ENCODE measurements around the gene TLE5.
"Not testable (repeated sequence)": the region's sequence is repeated elsewhere in the genome, so short reads cannot be mapped to it uniquely, and the experiment has no call there.

The TLE5 gene

GRCh38 chr19:3095441-3096191 is 33.3 kb upstream of the TLE5 start:
- no peak for DNase-seq

DNA sequence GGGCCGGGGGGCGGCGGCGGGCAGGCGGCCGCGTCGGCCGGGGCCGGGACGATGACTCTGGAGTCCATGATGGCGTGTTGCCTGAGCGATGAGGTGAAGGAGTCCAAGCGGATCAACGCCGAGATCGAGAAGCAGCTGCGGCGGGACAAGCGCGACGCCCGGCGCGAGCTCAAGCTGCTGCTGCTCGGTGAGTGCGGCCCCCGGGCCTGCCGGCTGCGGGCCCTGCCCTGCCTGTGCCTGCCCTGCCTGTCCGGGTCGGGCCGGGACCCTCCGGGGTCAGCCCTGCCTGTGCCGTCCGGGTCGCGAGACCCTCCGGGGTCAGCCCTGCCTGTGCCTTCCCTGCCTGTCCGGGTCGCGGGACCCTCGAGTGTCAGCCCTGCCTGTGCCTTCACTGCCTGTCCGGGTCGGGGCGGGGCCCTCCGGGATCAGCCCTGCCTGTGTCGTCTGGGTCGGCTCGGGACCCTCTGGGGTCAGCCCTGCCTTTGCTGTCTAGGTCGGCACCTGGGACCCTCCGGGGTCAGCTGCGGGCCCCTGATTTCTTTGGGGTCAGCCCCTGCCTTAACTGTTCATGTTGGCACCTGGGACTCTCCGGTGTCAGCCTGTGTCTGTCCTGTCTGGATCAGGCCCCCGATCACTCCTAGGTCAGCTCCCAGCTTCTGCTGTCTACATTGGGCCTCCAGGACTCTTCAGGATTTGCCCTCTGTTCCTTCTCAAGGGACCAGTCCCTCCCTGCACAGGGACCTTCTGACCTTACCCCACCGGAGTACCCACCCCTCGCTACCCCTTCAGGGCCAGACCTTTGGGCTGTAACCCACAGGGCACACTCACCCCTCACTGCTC is 32.5 kb upstream of the TLE5 start:
- no peak for DNase-seq

DNA sequence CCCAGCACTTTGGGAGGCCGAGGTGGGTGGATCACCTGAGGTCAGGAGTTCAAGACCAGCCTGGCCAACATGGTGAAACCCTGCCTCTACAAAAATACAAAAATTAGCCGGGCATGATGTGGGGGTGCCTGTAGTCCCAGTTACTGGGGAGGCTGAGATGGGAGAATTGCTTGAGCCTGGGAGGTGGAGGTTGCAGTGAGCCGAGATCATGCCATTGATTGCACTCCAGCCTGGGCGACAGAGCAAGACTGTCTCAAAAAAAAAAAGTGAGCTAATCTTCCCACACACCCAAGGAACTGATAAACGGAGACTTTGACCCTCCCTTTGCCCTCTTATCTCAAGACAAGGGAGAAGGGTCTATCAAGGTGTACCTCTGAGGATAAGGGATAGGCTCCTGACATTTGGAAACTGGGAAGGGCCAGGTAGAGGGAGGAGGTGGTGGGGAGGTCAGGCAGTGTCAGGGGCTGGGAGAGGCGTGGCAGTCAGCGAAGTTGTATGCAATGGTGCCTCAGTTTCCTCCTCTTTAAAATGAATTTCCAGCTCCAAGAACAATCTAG is 27.1 kb upstream of the TLE5 start:
- DNase-seq: not testable (repeated sequence)

DNA sequence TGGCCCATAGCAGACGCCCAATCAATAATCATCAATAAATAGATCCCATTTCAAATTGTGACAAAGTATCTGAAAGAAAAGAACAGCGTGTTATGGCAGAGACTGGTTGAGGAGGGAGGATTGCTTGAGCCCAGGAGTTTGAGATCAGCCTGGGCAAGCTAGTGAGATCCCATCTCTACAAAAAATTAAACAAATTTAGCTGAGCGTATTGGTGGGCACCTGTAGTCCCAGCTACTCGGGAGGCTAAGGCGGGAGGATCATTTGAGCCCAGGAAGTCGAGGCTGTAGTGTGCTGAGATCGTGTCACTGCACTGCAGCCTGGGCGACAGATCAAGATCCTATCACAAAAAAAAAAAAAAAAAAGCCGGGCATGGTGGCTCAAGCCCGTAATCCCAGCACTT is 25.5 kb upstream of the TLE5 start:
- DNase-seq: no peak

DNA sequence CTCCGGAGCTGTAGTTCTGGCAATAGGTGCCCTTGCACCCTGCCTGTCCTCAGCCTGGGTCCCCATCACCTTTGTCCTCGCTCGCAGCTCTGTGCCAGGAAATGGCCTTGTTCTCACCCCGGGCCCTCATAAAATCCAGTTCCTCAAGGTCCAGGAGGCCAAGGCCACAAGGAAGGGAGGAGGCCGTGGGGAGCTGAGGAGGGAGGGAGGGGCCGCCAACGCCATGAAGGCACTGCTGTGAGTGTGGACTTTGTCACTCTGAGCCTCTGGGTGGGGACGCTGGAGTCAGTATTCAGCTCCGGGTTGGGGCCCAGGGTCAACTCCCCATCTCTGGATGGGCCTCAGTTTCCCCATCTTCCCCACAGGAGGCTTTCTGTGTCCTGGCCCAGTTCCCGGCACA is 22.6 kb upstream of the TLE5 start:
- no peak for DNase-seq

DNA sequence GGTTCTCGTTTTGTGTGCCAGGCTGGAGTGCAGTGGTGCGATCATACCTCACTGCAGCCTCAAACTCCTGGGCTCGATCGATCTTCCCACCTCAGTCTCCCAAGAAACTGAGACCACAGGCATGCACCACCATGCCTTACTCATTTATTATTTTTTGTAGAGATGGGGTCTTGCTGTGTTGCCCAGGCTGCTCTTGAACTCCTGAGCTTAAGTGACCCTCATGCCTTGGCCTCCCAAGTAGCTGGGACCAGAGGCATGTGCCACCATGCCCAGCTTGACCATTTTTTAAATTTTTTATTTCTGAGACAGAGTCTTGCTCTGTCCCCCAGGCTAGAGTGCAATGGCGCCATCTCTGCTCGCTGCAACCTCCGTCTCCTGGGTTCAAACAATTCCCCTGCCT is 21.7 kb upstream of the TLE5 start:
- DNase-seq: no peak

- DNase-seq: no peak
These were observed 20.0 kb upstream of the TLE5 start for GRCh38 chr19:3082331-3082730.

DNA sequence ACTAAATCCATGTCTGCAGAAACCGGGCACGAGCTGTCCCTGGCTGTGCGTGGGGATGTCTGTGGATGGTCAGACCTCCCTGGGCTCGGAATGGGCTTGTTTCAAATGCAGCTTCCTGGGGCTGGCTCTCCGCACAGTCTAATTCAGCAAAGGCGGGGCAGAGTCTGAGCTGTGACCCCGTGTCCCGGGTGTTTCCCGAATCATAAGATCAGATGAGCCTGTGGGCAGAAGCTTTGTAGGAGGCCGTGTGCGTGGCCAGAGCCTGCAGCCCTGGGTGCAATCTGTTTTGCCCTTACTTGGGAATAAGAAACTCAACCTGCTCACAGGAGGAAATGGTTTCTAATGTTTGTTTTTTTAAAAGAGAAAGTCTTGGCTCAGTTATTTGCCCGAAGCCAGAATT is 18.0 kb upstream of the TLE5 start:
- DNase-seq: no peak

- no peak for DNase-seq
These were observed 17.3 kb upstream of the TLE5 start for GRCh38 chr19:3079578-3079977.

DNA sequence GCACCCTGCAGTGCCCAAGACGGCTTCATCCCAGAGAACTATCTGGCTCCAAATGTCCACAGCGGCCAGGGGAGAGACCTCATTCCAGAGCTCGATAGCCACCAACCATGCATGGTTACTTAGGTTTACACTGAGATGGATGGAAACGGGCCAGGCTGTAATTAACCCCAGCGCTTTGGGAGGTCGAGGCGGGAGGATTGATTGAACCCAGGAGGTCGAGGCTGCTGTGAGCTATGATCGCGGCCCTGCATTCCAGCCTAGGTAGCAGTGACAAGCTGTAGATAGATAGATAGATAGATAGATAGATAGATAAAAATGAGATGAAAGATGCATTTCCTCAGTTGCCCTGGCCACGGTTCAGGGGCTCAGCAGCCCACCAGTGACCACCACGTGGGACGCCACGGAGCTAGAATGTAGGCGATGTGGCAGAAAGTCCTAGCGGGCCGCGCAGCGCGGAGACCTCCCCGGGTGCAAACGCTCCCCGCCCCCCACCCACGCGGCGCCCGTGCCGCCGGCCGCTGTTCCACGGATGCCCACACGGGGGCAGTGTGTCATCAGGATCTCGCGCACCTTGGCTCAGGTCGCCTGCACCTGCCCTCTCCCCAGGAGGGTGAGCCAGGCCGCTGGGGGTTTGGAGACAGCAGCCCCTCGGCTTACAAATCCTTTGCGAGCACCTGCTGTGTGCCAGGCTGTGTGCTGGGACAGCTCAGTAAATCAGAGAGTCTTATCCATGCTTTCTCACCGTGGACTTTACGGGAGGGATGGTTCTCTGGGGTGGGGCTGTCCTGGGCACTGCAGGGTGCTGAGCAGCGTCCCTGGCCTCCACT is 13.5 kb upstream of the TLE5 start:
- peak; percentile 53 for DNase-seq

GRCh38 chr19:3073931-3074595 is 11.8 kb upstream of the TLE5 start:
- no peak for DNase-seq

GRCh38 chr19:3073159-3073563 is 10.9 kb upstream of the TLE5 start:
- DNase-seq: no peak

GRCh38 chr19:3071768-3072167 is 9.5 kb upstream of the TLE5 start:
- no peak for DNase-seq

DNA sequence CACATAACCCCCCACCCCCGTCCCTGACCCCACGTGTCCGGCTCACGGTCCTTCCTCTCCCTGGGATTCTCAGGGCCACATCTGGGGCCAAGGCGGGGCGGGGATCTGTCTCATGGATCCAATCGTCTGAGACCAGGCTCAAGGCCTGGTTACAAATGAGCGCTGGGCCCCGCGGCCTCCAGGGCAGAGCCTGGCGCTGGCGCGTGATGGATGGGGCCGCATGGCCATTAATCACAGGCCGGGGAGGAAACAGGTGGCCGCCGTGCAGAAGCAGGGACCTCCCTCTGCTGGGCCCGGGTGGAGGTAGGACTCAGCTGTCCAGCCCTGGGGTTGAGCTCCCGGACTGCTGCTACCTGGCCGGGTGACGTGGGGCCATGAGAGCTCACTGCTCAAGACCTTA is 5.8 kb upstream of the TLE5 start:
- DNase-seq: peak; percentile 70

DNA sequence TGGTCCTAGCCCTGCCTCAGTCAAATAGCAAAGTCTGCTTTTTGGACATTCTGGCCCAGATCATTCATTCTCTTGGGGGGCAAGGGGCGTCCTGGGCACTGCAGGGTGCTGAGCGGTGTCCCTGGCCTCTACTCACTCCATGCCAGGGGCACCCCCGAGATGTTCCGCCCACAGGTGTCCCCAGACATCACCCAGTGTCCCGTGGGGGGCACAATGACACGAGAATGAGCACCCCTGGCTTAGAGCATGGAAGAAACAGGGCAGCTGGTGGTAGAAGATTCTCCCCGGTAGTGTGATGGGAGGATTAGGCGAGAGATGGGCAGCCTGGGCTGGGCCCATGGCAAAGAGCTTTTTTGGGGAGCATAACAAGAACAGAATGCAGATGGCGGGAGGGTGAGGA is 5.3 kb upstream of the TLE5 start:
- no peak for DNase-seq

- no peak for DNase-seq
These were observed 4.3 kb upstream of the TLE5 start for GRCh38 chr19:3066482-3067049.

GRCh38 chr19:3065675-3066357 is 3.5 kb upstream of the TLE5 start:
- DNase-seq: peak; percentile 64

- DNase-seq: no peak
These were observed 1.7 kb upstream of the TLE5 start for GRCh38 chr19:3064011-3064330.

DNA sequence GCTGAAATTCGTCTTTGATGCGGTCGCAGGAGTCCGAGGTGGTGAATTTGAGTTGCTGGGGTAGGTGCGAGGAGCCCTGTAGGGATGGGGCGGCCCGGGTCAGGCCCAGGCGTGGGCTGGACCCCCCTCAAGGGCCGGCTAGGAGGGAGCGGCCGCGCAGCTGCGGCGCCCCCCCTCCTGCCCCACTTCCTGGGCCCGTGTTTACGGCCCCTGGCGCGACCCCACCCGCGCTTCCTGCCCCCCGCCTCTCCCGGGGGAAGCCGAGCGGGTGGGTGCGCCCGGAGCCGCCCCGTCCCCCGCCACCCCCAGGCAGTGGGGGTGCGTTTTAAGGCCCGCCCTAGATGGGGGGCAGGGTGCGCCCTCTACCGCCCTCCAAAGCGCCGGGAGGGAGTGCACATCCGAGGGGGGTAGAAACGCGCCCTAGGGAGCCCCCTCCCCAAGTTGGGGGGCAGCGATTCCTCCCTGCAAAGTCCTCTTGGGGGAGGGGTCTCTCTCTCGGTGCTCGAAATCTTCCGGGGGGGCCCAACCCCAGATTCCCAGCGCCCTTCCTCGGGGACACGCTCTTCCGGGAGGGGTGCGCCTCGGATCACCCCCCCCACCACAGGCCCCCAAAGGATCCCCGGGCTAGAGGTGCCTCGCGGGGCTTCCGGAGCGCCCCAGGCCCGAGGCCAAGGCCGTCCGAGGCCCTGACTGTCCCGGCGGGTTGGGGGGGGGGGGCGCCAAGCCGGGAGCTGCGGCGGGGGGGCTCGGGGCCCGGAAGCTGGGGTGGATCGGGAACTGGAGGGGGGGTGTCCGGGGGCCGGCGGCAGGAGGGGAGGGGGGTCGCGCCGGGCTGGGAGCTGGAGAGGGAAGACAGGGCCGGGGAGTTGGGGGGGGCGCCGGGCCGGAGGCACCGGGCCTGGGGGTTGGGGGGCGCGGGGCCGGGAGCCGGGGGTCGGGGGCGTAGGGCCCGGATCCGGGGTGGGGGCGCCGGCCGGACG is 823 bp downstream of the TLE5 start:
- DNase-seq: no peak

GRCh38 chr19:3060857-3061181 is 1.5 kb downstream of the TLE5 start:
- no peak for DNase-seq

DNA sequence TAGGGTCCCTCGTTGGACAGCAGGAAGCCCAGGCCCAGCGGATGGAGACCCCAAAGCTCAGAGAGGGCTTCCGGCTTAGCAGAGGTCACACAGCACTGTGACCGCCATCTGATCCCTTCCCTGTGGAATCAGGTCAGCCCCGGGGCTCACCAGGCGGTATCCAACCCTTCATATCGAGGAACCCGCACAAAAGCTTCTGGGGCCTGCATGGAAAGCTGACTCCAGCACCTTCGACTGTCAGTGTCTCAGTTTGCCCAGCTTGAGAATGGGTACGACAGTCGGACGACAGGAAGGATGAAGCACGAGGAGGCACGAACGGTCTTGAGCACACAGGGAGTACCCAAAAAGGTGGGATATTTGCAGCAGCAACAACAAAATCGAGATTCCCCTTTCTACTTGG is 2.6 kb downstream of the TLE5 start:
- DNase-seq: no peak
